ENCODE results near the gene AGAP3.

DNA sequence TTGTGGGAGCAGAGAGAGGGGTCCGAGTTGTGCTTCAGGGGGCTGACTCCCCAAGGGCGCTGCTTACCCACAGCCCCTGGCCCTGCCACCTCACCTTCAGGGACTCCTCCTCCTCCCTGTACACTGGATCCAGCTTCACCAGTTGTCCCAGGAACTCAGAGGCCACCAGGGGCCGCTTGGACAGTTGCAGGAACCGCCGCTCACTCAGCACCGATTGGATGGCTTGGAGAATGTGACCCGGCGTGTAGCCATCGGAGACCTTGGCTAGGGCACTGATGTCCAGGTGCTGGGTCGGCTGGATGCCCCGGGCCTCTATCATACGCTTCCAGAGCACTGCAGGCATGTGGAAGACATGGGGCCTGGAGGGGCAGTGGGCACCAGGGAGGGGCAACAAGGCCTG, 105.3 kb downstream of the AGAP3 start:
- TF ChIP-seq GATA2 (IDR thresholded peaks at IDR 0.05; ENCODE audit: low read depth, low read length) (no peak), GATA3 (IDR thresholded peaks at IDR 0.05; ENCODE audit: low read depth, low read length) (no peak)
